Prostate gland (tissue), 2 donors: ENCODE measurements around the gene CTDP1. TPM values are rescaled to one million over a fixed set of nuclear protein-coding genes. Genes with fewer than 3 reads are reported as not detected.

Source experiments
- DNase-seq: peaks from one replicate; pipeline ENCODE4 v3.0.0-alpha.2; 2019; ENCODE audit warnings: low spot score
- H3K27ac ChIP-seq, 2 donors: fragments of 200-600 bp; sonication (generic); 2 replicates each; pipeline ENCODE4 v1.5.1; 2017 to 2019
- H3K27me3 ChIP-seq: fragments of 200-600 bp; sonication (generic); replicated peaks from 2 replicates; pipeline ENCODE4 v1.5.1; 2019; ENCODE audit not compliant: insufficient read depth
- H3K36me3 ChIP-seq, 2 donors: fragments of 200-600 bp; sonication (generic); 1 replicate in 1 of 2; 2 replicates in 1 of 2; pipeline versions ENCODE4 v1.5.1 to v1.8.1; 2017 to 2019
- H3K4me1 ChIP-seq: fragments of 200-600 bp; sonication (generic); replicated peaks from 2 replicates; pipeline ENCODE4 v1.5.1; 2019
- H3K4me3 ChIP-seq, 2 donors: fragments of 200-600 bp; sonication (generic); 2 replicates each; pipeline ENCODE4 v1.5.1; 2017 to 2019
- H3K9me3 ChIP-seq: fragments of 200-600 bp; sonication (generic); 2 replicates; pipeline ENCODE4 v1.5.1; 2017
- POLR2A ChIP-seq: fragments of 450-650 bp; IDR thresholded peaks from one replicate; pipeline ENCODE4 v1.6.1; 2016; ENCODE audit warnings: antibody characterized with exemption, mild to moderate bottlenecking
- POLR2AphosphoS5 ChIP-seq: sonication (generic); formaldehyde crosslinking; IDR thresholded peaks from one replicate; pipeline ENCODE4 v1.6.1; 2017; ENCODE audit warnings: antibody characterized with exemption
- WGBS: methylation state at CpG from one replicate; pipeline ENCODE4 v1.1.5; 2018; 5-methylcytosine and 5-hydroxymethylcytosine counted together
- intact Hi-C: fragments of 100-400 bp; cut with DNase I; formaldehyde crosslinking; loops from one replicate; pipeline ENCODE4 v1.14.2; 2022
- total RNA-seq, 2 donors: library from RNA; depleted of rRNA; stranded (reverse); fragments of >200 nt; gene quantifications; one replicate each; pipeline ENCODE4 v1.1.0, GENCODE V29; 2016
- TF ChIP-seq, protein P1 (sequence below), 4 experiments: fragments of 200-600 bp in 2 of 4; fragments of 450-650 bp in 2 of 4; sonication (generic) in 2 of 4; IDR thresholded peaks; 1 replicate in 3 of 4; 2 replicates in 1 of 4; pipeline ENCODE4 v1.5.1; 2016 to 2019; ENCODE audit warnings: antibody characterized with exemption in 4 of 4, mild to moderate bottlenecking in 2 of 4, moderate library complexity in 2 of 4

CTDP1 gene
- total RNA-seq, 2 donors from 2014 or later = 23.0 to 33.6 TPM

GRCh38 chr18:79724299-79725080, 44.9 kb downstream of the CTDP1 start:
- H3K9me3 ChIP-seq = no peaks in the 10 kb centered on the region
- H3K4me3 ChIP-seq = no peak overlapping the region
- no peak overlapping the region for H3K27ac ChIP-seq
- TF ChIP-seq POLR2AphosphoS5 = no peak
- no peak for TF ChIP-seq POLR2A
- TF ChIP-seq, protein P1, sequence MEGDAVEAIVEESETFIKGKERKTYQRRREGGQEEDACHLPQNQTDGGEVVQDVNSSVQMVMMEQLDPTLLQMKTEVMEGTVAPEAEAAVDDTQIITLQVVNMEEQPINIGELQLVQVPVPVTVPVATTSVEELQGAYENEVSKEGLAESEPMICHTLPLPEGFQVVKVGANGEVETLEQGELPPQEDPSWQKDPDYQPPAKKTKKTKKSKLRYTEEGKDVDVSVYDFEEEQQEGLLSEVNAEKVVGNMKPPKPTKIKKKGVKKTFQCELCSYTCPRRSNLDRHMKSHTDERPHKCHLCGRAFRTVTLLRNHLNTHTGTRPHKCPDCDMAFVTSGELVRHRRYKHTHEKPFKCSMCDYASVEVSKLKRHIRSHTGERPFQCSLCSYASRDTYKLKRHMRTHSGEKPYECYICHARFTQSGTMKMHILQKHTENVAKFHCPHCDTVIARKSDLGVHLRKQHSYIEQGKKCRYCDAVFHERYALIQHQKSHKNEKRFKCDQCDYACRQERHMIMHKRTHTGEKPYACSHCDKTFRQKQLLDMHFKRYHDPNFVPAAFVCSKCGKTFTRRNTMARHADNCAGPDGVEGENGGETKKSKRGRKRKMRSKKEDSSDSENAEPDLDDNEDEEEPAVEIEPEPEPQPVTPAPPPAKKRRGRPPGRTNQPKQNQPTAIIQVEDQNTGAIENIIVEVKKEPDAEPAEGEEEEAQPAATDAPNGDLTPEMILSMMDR (IDR thresholded peaks at IDR 0.05) = no peak
- intact Hi-C loops = no loop called here
- no peaks in the 10 kb centered on the region for H3K27me3 ChIP-seq
- WGBS = 92% methylated on average over 15 of the region's 15 CpGs
- no peak for DNase-seq
- peaks cover 0 to 7% of the 10 kb centered on the region in 2 donors for H3K36me3 ChIP-seq
- H3K4me1 ChIP-seq = no peaks in the 10 kb centered on the region

GRCh38 chr18:79725486-79725885, 45.9 kb downstream of the CTDP1 start:
- no peak for TF ChIP-seq POLR2A
- no peak for TF ChIP-seq POLR2AphosphoS5
- TF ChIP-seq, protein P1 (IDR thresholded peaks at IDR 0.05) = no peak
- no peak for DNase-seq
- Histone ChIP-seq H3K27me3 (no peaks in the 10 kb centered on the region), H3K36me3 (peaks cover 0 to 10% of the 10 kb centered on the region in 2 donors), H3K9me3 (no peaks in the 10 kb centered on the region), H3K4me3 (no peak overlapping the region), H3K27ac (no peak overlapping the region), H3K4me1 (no peaks in the 10 kb centered on the region)
- intact Hi-C loops = no loop called here
- 90% methylated on average over 15 of the region's 15 CpGs for WGBS

- Histone ChIP-seq H3K9me3 (no peaks in the 10 kb centered on the region), H3K27me3 (no peaks in the 10 kb centered on the region), H3K36me3 (peaks cover 0 to 17% of the 10 kb centered on the region in 2 donors), H3K4me3 (no peak overlapping the region), H3K27ac (no peak overlapping the region), H3K4me1 (no peaks in the 10 kb centered on the region)
- no peak for TF ChIP-seq POLR2A
- TF ChIP-seq, protein P1 (IDR thresholded peaks at IDR 0.05) = no peak
- TF ChIP-seq POLR2AphosphoS5 = no peak
- DNase-seq = no peak
- intact Hi-C loops = no loop called here
- WGBS = 93% methylated on average over 16 of the region's 20 CpGs
Observed at GRCh38 chr18:79726721-79727120, 47.1 kb downstream of the CTDP1 start.

- H3K27me3 ChIP-seq = no peaks in the 10 kb centered on the region
- no peak for DNase-seq
- no peak overlapping the region for H3K4me3 ChIP-seq
- 95% methylated on average over 33 of the region's 33 CpGs for WGBS
- no peak overlapping the region for H3K27ac ChIP-seq
- no peaks in the 10 kb centered on the region for H3K4me1 ChIP-seq
- intact Hi-C loops = no loop called here
- no peaks in the 10 kb centered on the region for H3K9me3 ChIP-seq
- peaks cover 4 to 17% of the 10 kb centered on the region in 2 donors for H3K36me3 ChIP-seq
- TF ChIP-seq POLR2AphosphoS5 = no peak
- no peak for TF ChIP-seq POLR2A
- TF ChIP-seq, protein P1 (IDR thresholded peaks at IDR 0.05) = no peak
Observed at GRCh38 chr18:79727211-79727610, 47.6 kb downstream of the CTDP1 start.
